H9 (cell line): ENCODE data around the gene FBXO21. TPM values are rescaled to one million over a fixed set of nuclear protein-coding genes. Genes with fewer than 3 reads are reported as not detected.
A peak's percentile ranks its signal among the peaks of the same experiment; 100 is the strongest.

Source experiments
- DNase-seq: peaks from one replicate; pipeline ENCODE4 v3.0.0-alpha.2; 2017
- H2AFZ ChIP-seq: one replicate; pipeline ENCODE4 v1.6.1; 2013; ENCODE audit warnings: mild to moderate bottlenecking, low read length, control low read depth, moderate library complexity
- H2AK5ac ChIP-seq: 2 replicates; pipeline ENCODE4 v1.6.1; 2013; ENCODE audit warnings: low read length, control low read depth, mixed read lengths; ENCODE audit not compliant: insufficient read length
- H2BK120ac ChIP-seq: one replicate; pipeline ENCODE4 v1.6.1; 2013; ENCODE audit warnings: low read depth, mild to moderate bottlenecking, low read length, control low read depth, inconsistent platforms; ENCODE audit not compliant: poor library complexity, severe bottlenecking
- H2BK12ac ChIP-seq: 2 replicates; pipeline ENCODE4 v1.6.1; 2013; ENCODE audit warnings: low read length, control low read depth, mixed read lengths, low read depth; ENCODE audit not compliant: insufficient read length
- H2BK15ac ChIP-seq: 2 replicates; pipeline ENCODE4 v1.6.1; 2013; ENCODE audit warnings: low read depth, low read length, control low read depth
- H2BK20ac ChIP-seq: one replicate; pipeline ENCODE4 v1.6.1; 2013; ENCODE audit warnings: low read depth, mild to moderate bottlenecking, low read length, control low read depth, inconsistent platforms; ENCODE audit not compliant: poor library complexity, severe bottlenecking
- H2BK5ac ChIP-seq: 2 replicates; pipeline ENCODE4 v1.6.1; 2013; ENCODE audit warnings: low read length, control low read depth, mixed read lengths; ENCODE audit not compliant: insufficient read length
- H3K14ac ChIP-seq: 2 replicates; pipeline ENCODE4 v1.6.1; 2013; ENCODE audit warnings: low read length, control low read depth; ENCODE audit not compliant: insufficient read depth
- H3K18ac ChIP-seq: 2 replicates; pipeline ENCODE4 v1.6.1; 2013; ENCODE audit warnings: low read depth, mild to moderate bottlenecking, mixed read lengths, low read length, control low read depth; ENCODE audit not compliant: insufficient read length
- H3K23ac ChIP-seq: 2 replicates; pipeline ENCODE4 v1.6.1; 2013; ENCODE audit warnings: low read length, control low read depth, mixed read lengths, low read depth; ENCODE audit not compliant: insufficient read length
- H3K23me2 ChIP-seq: 2 replicates; pipeline ENCODE4 v1.6.1; 2013; ENCODE audit warnings: low read depth, mild to moderate bottlenecking, mixed read lengths, low read length, control low read depth; ENCODE audit not compliant: insufficient read length, poor library complexity, severe bottlenecking
- H3K27ac ChIP-seq: 2 replicates; pipeline ENCODE4 v1.5.1; 2013; ENCODE audit warnings: low read length, control low read depth, mixed read lengths, low read depth; ENCODE audit not compliant: insufficient read length
- H3K27me3 ChIP-seq: 2 replicates; pipeline ENCODE4 v1.6.1; 2013; ENCODE audit warnings: low read length, control low read depth, inconsistent platforms; ENCODE audit not compliant: insufficient read depth
- H3K4ac ChIP-seq: 2 replicates; pipeline ENCODE4 v1.6.1; 2013; ENCODE audit warnings: low read depth, mild to moderate bottlenecking, control low read depth, inconsistent platforms, low read length, moderate library complexity
- H3K4me1 ChIP-seq: 2 replicates; pipeline ENCODE4 v1.6.1; 2013; ENCODE audit warnings: low read length, control low read depth, inconsistent platforms; ENCODE audit not compliant: insufficient read depth
- H3K4me2 ChIP-seq: 2 replicates; pipeline ENCODE4 v1.6.1; 2013; ENCODE audit warnings: low read length, control low read depth, mixed read lengths; ENCODE audit not compliant: insufficient read length, insufficient read depth
- H3K56ac ChIP-seq: 2 replicates; pipeline ENCODE4 v1.6.1; 2013; ENCODE audit warnings: low read depth, mild to moderate bottlenecking, mixed read lengths, low read length, control low read depth; ENCODE audit not compliant: insufficient read length
- H3K79me1 ChIP-seq: 2 replicates; pipeline ENCODE4 v1.6.1; 2013; ENCODE audit warnings: low read depth, mild to moderate bottlenecking, moderate library complexity, low read length, control low read depth, inconsistent platforms; ENCODE audit not compliant: insufficient read depth, poor library complexity, severe bottlenecking
- H3K79me2 ChIP-seq: 2 replicates; pipeline ENCODE4 v1.6.1; 2013; ENCODE audit warnings: low read length, control low read depth, inconsistent platforms; ENCODE audit not compliant: insufficient read depth
- H3K9ac ChIP-seq: 2 replicates; pipeline ENCODE4 v1.6.1; 2013; ENCODE audit warnings: low read length, control low read depth, mixed read lengths; ENCODE audit not compliant: insufficient read length; ENCODE audit errors: extremely low read depth
- H3K9me3 ChIP-seq: one replicate; pipeline ENCODE4 v1.6.1; 2013; ENCODE audit warnings: low read depth, low read length, inconsistent platforms; ENCODE audit not compliant: control insufficient read depth
- H3T11ph ChIP-seq: one replicate; pipeline ENCODE4 v1.6.1; 2013; ENCODE audit warnings: mild to moderate bottlenecking, low read length, control low read depth, inconsistent platforms
- H4K20me1 ChIP-seq: one replicate; pipeline ENCODE4 v1.6.1; 2013; ENCODE audit not compliant: control insufficient read depth, insufficient read length, insufficient read depth
- H4K5ac ChIP-seq: 2 replicates; pipeline ENCODE4 v1.6.1; 2013; ENCODE audit warnings: low read depth, mild to moderate bottlenecking, mixed read lengths, low read length, control low read depth; ENCODE audit not compliant: insufficient read length
- H4K8ac ChIP-seq: replicated peaks from 2 replicates; pipeline ENCODE4 v1.6.1; 2013; ENCODE audit warnings: low read length, control low read depth, mixed read lengths, low read depth; ENCODE audit not compliant: insufficient read length
- H4K91ac ChIP-seq: 2 replicates; pipeline ENCODE4 v1.6.1; 2013; ENCODE audit warnings: low read depth, mild to moderate bottlenecking, moderate library complexity, mixed read lengths, low read length, control low read depth; ENCODE audit not compliant: insufficient read length
- H3K27ac Mint-ChIP-seq, 3 experiments: 2 replicates in 2 of 3; 3 replicates in 1 of 3; pipeline ENCODE4 v1.8.0; 2020 to 2021; ENCODE audit warnings: mixed read lengths in 3 of 3, mild to moderate bottlenecking in 1 of 3, moderate library complexity in 1 of 3
- H3K27me3 Mint-ChIP-seq: 2 replicates; pipeline ENCODE4 v1.8.0; 2021; ENCODE audit warnings: low read depth, mild to moderate bottlenecking, moderate library complexity, mixed read lengths
- H3K36me3 Mint-ChIP-seq, 3 experiments: 2 replicates in 2 of 3; 3 replicates in 1 of 3; pipeline ENCODE4 v1.8.0; 2020 to 2021; ENCODE audit warnings: low read depth in 3 of 3, mixed read lengths in 3 of 3; ENCODE audit not compliant: insufficient read depth in 1 of 3
- H3K4me1 Mint-ChIP-seq, 2 experiments: 2 replicates each; pipeline ENCODE4 v1.8.0; 2020; ENCODE audit warnings: mixed read lengths in 2 of 2
- H3K4me3 Mint-ChIP-seq, 2 experiments: 2 replicates in 1 of 2; 3 replicates in 1 of 2; pipeline ENCODE4 v1.8.0; 2020 to 2021; ENCODE audit warnings: mild to moderate bottlenecking in 2 of 2, mixed read lengths in 2 of 2, moderate library complexity in 1 of 2
- H3K9me3 Mint-ChIP-seq, 2 experiments: 2 replicates in 1 of 2; 3 replicates in 1 of 2; pipeline ENCODE4 v1.8.0; 2020; ENCODE audit warnings: mild to moderate bottlenecking in 2 of 2, mixed read lengths in 2 of 2, moderate library complexity in 1 of 2
- CTCF ChIP-seq: fragments of 200-600 bp; sonication (generic); conservative IDR thresholded peaks from 3 replicates; pipeline ENCODE4 v1.8.0; 2021; ENCODE audit warnings: antibody characterized with exemption, mild to moderate bottlenecking
- whole genome bisulfite sequencing: extraction: QIAGEN DNeasy Blood & Tissue Kit; methylation state at CpG from one replicate; pipeline ENCODE4 v1.1.7; 2013; ENCODE audit warnings: missing lambda C conversion rate, low lambda C conversion rate, mixed read lengths; ENCODE audit not compliant: insufficient read length; ENCODE audit errors: extremely low coverage; 5-methylcytosine and 5-hydroxymethylcytosine counted together
- total RNA-seq: library from RNA; stranded (reverse); gene quantifications from 2 replicates; pipeline ENCODE4 v1.2.1, GENCODE V29; 2021

FBXO21 gene
- total RNA-seq, 1 experiment from 2014 or later: 58.6 TPM

GRCh38 chr12:117202556-117202955 is 12.3 kb upstream of the FBXO21 start:
- no peak overlapping the region for H2AK5ac ChIP-seq
- no peak overlapping the region for H3K9ac ChIP-seq
- H2BK5ac ChIP-seq: no peak overlapping the region
- no peak overlapping the region for H3K4ac ChIP-seq
- H3K23me2 ChIP-seq: no peaks in the 10 kb centered on the region
- Mint-ChIP-seq H3K27ac (peak overlapping the region in 1 of 3 experiments; percentile 62; a peak in 1 of 7 replicates), H3K9me3 (no peaks in the 10 kb centered on the region; a peak in 1 of 5 replicates), H3K36me3 (no peaks in the 10 kb centered on the region; a peak in 1 of 7 replicates), H3K4me1 (peaks cover 3 to 12% of the 10 kb centered on the region in 2 experiments; a peak in 3 of 4 replicates), H3K4me3 (no peak overlapping the region), H3K27me3 (peaks cover 8% of the 10 kb centered on the region)
- WGBS: no CpG with 5 or more reads among the region's 9 CpGs
- H2BK120ac ChIP-seq: no peak overlapping the region
- H4K8ac ChIP-seq: no peak overlapping the region
- no peak overlapping the region for H3K18ac ChIP-seq
- no peak overlapping the region for H2AFZ ChIP-seq
- no peak overlapping the region for H3T11ph ChIP-seq
- H2BK12ac ChIP-seq: no peak overlapping the region
- no peaks in the 10 kb centered on the region for H3K4me1 ChIP-seq
- H3K79me2 ChIP-seq: no peaks in the 10 kb centered on the region
- TF ChIP-seq CTCF: no peak
- no peak overlapping the region for H3K23ac ChIP-seq
- no peak overlapping the region for H3K27ac ChIP-seq
- no peak overlapping the region for H3K14ac ChIP-seq
- H4K20me1 ChIP-seq: no peaks in the 10 kb centered on the region
- no peak overlapping the region for H3K4me2 ChIP-seq
- no peak for DNase-seq
- no peaks in the 10 kb centered on the region for H3K9me3 ChIP-seq
- H4K5ac ChIP-seq: no peak overlapping the region
- H2BK15ac ChIP-seq: no peak overlapping the region
- no peaks in the 10 kb centered on the region for H3K79me1 ChIP-seq
- H3K27me3 ChIP-seq: no peaks in the 10 kb centered on the region
- no peak overlapping the region for H4K91ac ChIP-seq
- no peak overlapping the region for H3K56ac ChIP-seq
- no peak overlapping the region for H2BK20ac ChIP-seq
